SH-SY5Y (cell line): ENCODE results near the gene ZNF365.

Experiments
- GATA2 ChIP-seq: IDR thresholded peaks from 2 replicates; pipeline ENCODE4 v1.6.1; 2011; ENCODE audit warnings: mild to moderate bottlenecking, low read depth, low read length
- GATA3 ChIP-seq: IDR thresholded peaks from 2 replicates; pipeline ENCODE4 v1.6.1; 2011; ENCODE audit warnings: low read depth, mild to moderate bottlenecking, low read length, moderate library complexity

The ZNF365 gene

DNA sequence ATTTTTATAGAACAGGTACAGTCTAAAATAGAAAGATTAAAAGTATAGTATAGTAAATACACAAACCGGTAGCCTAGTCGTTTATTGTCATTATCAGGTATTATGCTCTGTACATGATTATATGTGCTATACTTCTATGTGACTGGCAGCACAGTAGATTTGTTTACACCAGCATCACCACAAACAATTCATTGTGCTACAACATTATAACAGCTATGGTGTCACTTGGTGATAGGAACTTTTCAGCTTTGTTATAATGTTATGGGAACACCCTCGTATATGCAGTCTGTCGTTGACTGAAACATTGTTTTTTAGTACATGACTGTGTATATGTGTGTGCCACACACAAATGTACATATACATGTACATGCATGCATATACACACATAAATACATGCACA is 19.1 kb downstream of the ZNF365 start:
- TF ChIP-seq GATA2: no peak
- TF ChIP-seq GATA3: no peak

DNA sequence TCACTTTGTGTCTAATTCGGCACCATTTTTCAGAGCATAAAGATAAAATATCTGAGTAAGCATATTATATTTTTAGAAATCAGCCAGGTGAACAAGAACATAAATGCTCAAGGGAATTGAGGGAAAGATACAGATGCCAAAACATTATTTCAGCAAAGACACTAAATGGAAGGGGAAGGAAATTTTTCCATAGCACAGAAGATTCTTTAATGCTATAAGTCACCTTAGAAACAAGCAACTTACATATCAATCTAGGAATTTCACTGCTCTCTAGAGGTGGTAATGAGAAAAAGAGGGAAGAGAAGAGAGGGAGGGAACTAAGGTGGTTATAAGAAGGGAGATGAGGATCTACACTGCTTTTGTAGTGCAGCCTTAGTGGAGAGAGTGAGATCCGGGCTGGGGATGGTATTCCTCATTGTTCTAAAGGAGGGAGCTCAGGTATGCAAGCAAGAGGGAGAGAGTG is 20.4 kb downstream of the ZNF365 start:
- no peak for TF ChIP-seq GATA3
- TF ChIP-seq GATA2: no peak

DNA sequence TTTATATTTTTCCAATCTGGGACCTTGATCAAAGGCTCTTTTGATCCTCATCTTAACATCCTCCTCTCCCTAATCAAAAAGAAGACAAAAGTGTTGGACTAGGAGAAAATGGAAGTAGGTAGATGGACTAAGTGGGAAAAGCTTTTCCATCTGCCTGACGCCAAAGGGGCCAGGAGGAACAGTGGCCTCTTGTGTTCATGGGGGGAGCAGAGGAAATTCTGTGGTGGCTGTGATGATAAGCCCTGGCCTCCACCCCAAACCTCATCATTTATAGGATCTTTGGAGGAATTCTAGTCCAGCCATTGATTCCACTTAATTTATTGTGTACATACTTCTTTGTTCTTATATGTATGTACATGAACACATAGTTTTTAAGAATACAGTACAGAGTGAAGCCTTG is 21.7 kb downstream of the ZNF365 start:
- TF ChIP-seq GATA3 (no peak), GATA2 (no peak)

DNA sequence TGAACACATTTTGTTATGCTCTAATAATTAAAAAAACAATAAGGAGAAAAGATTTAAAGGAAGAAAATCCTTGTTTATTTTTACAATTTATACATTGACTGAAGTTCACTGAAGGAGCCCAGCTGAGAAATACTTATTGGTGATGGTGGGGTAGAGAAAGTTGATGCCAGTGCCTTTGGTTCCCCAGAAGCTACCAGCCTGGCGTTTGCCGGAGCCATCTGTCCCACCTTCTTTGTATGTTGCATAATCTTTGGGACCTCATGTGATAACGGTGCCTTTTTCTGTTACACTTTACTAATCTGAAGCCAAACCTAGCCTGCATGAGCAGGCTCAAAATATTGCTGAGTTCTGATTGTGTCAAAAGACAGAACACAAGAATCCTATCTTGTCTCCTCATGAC is 22.7 kb downstream of the ZNF365 start:
- TF ChIP-seq GATA3 (no peak), GATA2 (no peak)

DNA sequence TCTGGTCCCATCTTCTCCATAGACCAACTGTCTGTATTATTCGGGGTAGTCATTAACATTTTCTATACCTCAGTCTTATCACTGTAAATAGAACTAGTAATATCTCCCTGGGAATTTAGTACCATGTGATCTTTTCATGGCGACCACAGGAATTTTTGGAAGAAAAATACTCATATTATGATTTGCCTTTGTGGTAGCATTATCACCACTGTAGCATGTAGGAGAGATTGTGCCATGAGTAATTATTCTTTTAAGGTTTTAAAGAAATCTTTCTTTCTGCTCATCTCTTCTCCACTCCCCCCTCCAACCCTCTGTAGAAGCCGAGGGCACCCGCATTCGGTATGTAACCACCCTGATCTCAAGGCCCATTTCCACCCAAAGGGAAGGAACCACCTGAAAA is 25.0 kb downstream of the ZNF365 start:
- no peak for TF ChIP-seq GATA3
- TF ChIP-seq GATA2: no peak

DNA sequence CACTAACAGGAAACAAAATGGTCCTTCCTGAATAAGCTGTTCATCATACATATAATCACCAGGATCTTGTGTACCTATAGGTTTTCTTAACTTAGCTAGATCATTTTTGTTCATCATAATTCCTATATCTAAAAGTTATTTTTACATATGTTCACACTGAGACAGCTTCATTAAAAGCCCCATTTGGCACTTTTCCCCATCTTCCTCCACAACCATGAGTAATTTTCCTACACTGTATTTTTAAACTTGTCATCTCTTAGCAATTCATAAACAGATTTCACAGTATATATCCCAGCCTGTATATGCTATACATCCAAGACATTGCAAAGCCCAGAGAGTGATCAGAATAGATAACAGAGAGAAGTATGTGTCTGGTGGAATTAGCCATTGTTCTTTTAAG is 28.3 kb downstream of the ZNF365 start:
- no peak for TF ChIP-seq GATA3
- TF ChIP-seq GATA2: no peak

DNA sequence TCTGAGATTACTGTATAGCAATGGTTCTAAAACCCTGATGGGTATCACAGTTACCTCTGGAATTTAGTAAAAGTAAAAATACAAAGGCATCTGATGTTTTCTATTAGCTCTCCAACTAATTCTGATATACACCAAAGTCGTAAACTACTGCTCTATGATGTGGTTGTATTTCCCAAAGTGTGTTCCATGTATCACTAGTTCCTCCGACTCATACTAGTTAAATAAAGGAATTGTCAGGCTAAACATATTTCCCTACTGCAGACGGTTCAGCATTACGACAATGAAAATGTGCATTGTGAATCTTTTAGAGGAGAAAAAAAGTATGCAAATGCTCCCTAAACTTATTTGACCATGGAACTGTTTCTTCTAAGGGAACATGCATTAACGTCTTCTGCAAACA is 38.9 kb downstream of the ZNF365 start:
- TF ChIP-seq GATA3 (no peak), GATA2 (no peak)

DNA sequence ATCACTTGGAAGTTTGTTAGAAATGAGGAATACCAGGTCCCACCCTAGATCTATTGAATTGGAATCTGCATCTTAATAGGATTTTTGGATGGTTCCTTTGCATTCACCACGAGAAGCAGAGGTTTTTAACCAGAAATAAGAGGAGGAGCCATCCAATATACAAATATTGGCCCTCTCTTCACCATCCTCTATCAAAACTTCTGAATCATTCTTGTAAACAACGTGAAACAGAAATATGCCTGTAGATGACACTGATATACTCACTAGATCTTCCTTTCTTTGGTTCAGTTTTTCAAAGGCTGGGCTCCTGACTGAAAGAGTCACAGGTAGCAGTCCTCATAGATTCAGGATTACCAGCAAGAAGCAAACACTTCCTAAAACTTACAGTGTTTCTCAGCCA is 39.5 kb downstream of the ZNF365 start:
- no peak for TF ChIP-seq GATA3
- TF ChIP-seq GATA2: no peak

DNA sequence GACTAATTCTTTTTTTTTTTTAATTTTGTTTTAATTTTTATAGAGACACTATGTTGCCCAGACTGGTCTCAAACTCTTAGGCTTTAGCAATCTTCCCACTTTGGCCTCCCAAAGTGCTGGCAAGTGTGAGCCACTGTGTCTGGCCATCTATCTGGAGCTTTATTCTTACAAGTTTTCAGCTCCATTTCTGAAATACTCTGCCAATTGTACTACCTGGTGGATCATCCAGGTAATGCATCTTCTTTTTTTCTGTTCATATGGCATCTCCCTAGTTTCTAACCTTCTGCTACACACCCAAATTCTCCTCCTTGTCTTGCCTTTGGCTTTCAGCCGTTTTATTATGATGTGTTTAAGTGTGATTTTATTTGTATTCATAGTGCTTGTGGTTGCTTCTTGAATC is 40.2 kb downstream of the ZNF365 start:
- no peak for TF ChIP-seq GATA3

DNA sequence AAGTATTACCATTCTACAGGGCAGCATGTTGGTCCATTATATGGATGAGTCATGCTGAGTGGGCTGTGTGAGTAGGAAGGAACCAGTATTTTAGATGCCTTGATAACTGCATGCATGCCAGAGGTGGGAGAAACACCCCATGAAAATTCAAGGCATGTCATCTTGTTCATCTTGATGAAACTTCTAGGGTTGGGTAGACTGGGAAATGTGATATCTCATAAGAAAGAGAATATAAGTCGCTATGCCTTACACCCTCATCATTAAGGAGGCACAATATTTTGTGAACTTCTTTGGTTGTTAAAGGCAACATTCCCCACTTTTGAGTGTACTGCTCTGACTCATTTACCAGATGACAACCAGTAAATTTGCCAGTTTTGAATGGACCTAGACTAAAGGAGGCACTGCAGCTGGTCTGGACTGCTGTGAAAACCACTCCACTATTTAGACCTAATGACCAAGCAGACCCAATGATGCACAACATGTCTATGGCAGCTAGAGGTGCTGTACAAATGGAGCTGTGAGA is 48.0 kb downstream of the ZNF365 start:
- TF ChIP-seq GATA3 (no peak), GATA2 (no peak)

DNA sequence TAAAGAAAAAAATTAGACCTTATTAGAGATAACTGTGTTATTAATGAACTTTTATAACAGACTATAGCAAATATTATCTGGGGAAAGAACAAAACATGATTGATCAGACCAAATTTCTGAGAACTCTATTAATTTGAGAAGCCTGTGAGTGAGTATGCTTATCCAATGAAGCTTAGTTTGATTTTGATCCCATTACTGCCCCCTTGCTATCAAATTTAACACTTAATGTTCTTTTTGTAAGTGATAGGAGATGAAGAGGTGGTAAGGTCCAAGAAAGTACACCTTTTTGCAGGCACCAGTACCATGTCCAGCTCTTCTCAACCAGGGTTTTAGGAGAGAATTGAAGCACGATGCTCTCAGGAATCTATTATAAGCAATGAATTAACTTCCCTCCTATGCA is 49.9 kb downstream of the ZNF365 start:
- TF ChIP-seq GATA3 (no peak), GATA2 (no peak)

DNA sequence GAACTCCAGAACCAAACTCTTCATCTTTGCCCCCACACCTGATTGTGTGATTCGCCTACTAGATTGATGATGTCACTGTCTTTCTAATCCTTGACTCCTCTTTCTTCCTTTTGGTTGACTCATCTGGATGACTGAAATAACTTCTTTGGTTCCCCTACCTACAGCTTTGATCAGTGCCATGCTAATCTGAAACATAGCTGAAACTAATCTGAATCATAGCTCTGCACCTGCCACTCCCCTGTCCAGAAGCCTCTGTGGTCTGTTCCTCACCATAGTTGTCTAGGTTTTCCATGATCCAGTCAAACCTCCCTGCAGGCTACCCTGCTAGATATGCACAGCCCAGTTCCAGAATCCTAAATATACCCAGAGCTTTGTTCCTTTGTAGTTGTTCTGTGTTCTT is 51.9 kb downstream of the ZNF365 start:
- TF ChIP-seq GATA3 (no peak), GATA2 (no peak)

DNA sequence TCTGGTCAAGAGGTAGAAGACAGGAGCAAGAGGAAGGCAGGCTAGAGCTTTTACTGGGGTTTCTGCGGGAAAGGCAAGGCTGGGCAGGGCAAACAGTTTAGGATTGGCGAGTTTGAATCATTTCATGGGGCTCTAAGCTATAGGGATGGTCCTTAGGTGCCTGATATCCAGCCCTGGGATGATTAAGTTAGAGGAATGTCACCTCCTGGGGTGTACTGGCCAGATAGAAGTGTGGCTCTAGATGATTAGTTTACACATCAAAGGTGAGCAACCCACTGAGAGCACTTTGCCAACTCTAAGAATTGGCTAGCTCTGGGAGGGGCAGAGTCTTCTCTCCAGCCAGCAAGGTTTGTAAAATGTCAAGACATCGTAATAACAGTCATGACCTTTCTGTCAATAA is 52.4 kb downstream of the ZNF365 start:
- TF ChIP-seq GATA3: no peak
- TF ChIP-seq GATA2: no peak

DNA sequence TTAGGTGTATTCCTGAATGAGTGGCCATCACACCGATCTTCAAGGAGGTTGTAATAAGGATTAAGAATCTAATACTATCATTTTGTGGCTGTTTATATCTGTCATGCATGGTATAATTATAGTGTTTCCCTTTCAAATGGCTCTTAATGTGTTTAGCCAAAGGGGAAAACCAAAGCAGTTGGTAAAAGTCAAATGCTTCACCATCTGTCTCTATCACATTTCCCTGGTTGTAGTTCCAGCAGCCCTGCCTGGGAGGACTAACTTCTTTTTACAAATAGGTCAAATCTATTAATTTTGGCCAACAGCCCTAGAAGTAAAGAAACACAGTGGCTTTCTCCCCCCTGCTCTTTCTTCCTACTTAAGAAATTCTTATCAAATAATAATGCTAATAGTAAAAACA is 56.7 kb downstream of the ZNF365 start:
- TF ChIP-seq GATA2 (no peak), GATA3 (no peak)

DNA sequence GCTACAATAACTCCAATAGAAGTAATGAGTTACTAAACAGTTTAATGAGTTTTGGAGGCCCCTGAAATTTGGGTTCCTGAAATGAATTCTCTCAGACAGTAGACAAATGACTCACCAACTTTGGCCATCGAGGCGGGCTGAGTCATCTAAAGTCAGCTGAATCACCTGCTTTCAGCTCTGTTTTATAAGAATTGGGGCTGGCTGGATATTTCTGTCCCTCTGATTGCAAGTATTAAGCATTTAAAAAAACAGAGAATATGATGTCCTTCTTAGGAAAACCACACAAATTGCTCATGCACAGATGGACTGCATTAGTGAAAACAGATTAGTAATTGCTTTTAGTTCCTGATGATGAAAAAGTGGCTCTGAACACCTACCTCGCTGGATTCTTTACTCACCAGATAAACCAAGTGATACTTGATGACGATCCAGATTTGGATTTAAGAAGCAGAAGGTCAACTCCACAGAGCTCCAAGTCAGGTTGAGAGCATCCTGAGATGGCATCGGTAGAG is 59.1 kb downstream of the ZNF365 start:
- TF ChIP-seq GATA2 (no peak), GATA3 (no peak)

DNA sequence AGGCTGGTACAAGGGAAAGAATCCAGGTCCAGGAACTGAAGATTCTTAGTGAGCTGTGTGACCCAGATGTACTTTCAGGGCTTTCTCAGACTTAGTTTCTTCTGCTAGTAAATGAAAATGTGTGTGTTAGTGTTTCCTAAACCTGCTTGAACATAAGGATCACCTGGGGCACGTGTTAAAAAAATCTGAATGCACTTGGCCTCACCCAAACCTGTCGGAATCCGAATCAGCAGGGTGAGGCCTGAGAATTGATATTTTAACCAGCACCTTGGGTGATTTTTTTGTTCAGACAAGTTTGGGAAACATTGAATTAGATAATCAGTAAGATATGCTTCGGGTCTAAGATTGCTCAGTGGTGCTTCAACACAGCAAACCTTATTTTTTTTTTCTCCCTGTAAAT is 59.7 kb downstream of the ZNF365 start:
- TF ChIP-seq GATA2 (no peak), GATA3 (no peak)

DNA sequence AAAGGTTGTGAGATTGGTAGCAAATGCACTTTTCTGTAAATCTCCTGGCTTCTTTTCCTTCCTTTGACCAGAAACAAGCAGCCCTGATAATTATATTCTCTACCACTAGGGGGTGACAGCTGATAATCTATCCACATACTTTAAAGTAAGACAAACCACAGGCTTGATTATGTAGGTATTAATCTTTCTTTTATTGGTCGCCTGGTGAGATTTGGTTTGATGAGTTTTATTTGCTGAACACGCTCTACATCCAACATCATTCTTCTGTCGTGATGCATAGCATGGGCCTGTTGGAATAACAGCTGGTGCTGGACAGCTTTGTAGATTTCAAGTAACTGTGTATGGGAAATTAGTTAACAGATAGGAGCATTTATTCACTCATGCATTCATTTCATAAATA is 63.5 kb downstream of the ZNF365 start:
- TF ChIP-seq GATA2 (no peak), GATA3 (no peak)
